WERI-Rb-1 (cell line): Measurements from ENCODE around the gene CCDC148.

Experiments
- DNase-seq: peaks from one replicate; pipeline ENCODE4 v3.0.0-alpha.2; 2020
- H3K27ac ChIP-seq: fragments of 250-450 bp; sonication (Bioruptor Pico); 2 replicates; pipeline ENCODE4 v1.5.1; 2020; ENCODE audit warnings: mild to moderate bottlenecking, moderate library complexity
- H3K27me3 ChIP-seq: fragments of 250-450 bp; sonication (Bioruptor Pico); 2 replicates; pipeline ENCODE4 v1.5.1; 2021; ENCODE audit warnings: mild to moderate bottlenecking, low read depth, moderate library complexity; ENCODE audit not compliant: insufficient read depth, severe bottlenecking
- H3K36me3 ChIP-seq: fragments of 250-450 bp; sonication (Bioruptor Pico); 2 replicates; pipeline ENCODE4 v1.5.1; 2020; ENCODE audit warnings: mild to moderate bottlenecking, moderate library complexity
- H3K4me3 ChIP-seq: 2 replicates; pipeline ENCODE4 v1.5.1; 2011; ENCODE audit warnings: low read depth, mild to moderate bottlenecking, control low read depth, low read length
- H3K9me3 ChIP-seq: fragments of 250-450 bp; sonication (Bioruptor Pico); 2 replicates; pipeline ENCODE4 v1.5.1; 2021; ENCODE audit warnings: mild to moderate bottlenecking, moderate library complexity; ENCODE audit not compliant: severe bottlenecking
- TF ChIP-seq, protein P1 (sequence below): IDR thresholded peaks from 2 replicates; pipeline ENCODE4 v1.5.1; 2011; ENCODE audit warnings: low read depth, mild to moderate bottlenecking, control low read depth, inconsistent platforms, low read length

CCDC148 gene

DNA sequence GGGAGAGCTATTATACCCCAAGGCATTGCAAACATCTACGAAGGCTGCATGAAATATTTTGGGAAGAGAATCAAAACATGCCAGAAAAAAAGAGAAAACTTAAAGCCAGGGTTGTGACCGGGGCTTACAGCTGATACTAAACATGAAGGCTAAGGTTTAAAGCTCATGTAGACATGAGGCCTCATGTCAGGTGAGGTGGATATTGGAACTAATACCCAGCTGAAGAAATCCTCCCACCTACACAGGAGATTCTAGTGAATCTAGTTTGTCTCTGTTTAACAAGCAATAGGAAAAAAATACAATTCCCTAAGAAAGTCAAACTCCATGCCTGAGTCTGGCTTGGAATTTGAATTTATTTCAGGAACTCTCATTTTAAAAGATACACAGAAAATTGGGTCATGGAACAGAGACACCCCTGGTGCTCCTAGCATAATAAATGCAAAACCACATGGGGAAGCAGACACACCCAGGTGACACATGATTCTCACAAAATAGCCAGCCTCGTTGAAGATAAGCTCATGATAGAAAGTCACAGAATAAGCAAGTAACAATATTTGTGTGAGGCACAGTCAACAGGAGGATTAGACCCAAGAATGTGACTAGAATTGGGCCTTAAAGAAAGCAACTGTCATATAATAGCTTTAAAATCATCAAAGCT, 312.7 kb downstream of the CCDC148 start:
- TF ChIP-seq, protein P1, sequence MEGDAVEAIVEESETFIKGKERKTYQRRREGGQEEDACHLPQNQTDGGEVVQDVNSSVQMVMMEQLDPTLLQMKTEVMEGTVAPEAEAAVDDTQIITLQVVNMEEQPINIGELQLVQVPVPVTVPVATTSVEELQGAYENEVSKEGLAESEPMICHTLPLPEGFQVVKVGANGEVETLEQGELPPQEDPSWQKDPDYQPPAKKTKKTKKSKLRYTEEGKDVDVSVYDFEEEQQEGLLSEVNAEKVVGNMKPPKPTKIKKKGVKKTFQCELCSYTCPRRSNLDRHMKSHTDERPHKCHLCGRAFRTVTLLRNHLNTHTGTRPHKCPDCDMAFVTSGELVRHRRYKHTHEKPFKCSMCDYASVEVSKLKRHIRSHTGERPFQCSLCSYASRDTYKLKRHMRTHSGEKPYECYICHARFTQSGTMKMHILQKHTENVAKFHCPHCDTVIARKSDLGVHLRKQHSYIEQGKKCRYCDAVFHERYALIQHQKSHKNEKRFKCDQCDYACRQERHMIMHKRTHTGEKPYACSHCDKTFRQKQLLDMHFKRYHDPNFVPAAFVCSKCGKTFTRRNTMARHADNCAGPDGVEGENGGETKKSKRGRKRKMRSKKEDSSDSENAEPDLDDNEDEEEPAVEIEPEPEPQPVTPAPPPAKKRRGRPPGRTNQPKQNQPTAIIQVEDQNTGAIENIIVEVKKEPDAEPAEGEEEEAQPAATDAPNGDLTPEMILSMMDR = no peak
- no peak for DNase-seq
- no peak overlapping the region for H3K4me3 ChIP-seq
- H3K27me3 ChIP-seq = no peaks in the 10 kb centered on the region
- H3K27ac ChIP-seq = no peak overlapping the region
- H3K36me3 ChIP-seq = no peaks in the 10 kb centered on the region
- no peaks in the 10 kb centered on the region for H3K9me3 ChIP-seq

DNA sequence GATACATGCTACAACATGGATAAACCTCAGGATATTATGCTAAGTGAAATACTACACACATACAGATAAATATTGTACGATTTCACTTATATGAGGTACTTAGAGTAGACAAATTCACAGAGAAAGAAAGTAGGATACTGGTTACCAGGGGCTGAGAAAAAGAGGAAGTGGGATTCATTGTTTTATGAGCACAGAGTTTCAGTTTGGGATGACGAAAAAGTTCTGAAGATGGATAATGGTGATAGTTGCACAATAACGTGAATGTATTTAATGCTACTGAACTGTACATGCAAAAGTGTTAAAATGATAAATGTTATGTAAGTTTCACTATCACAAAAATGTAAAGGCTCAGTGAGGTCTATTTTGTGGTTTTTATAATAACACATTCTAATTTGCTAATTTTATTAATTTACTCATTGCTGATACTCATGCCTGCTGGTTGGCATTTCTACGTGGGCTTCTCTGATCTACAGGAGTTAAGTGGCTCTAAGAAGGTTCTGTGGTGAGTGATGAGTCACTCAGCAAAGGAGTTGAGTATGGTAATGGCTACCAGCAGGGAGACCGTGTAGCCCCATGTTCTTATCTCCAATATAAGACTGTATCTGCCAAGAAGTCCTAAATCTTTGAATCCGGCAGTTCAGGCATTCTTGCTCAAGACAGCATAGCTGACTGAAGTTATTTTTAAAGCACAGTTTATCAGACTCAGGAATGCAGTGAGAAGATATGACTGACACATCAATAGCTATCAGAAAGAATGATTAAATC, 313.8 kb downstream of the CCDC148 start:
- Histone ChIP-seq H3K27me3 (no peaks in the 10 kb centered on the region), H3K4me3 (no peak overlapping the region), H3K9me3 (no peaks in the 10 kb centered on the region), H3K27ac (no peak overlapping the region), H3K36me3 (no peaks in the 10 kb centered on the region)
- TF ChIP-seq, protein P1 = no peak
- DNase-seq = no peak

DNA sequence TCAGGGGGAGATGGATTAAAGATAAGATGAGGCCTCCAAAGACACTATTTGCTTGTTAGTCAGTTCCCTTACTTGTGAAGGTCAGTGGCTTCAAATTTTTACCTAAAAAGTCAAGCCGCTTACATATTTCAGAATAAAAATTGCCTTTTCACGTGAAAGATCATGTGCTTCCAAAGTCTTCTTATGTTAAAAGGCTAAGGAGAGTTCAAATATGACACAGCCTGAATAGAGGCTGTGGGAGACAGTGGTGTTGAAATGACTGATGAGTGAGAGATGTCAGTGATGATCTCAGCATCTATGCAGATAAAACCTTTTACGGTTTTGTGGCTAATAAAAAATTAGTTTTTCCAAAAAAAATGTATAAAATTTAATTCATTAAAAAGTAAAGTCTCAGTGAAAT, 314.4 kb downstream of the CCDC148 start:
- Histone ChIP-seq H3K27ac (no peak overlapping the region), H3K4me3 (no peak overlapping the region), H3K36me3 (no peaks in the 10 kb centered on the region), H3K27me3 (no peaks in the 10 kb centered on the region), H3K9me3 (no peaks in the 10 kb centered on the region)
- TF ChIP-seq, protein P1 = no peak
- no peak for DNase-seq

DNA sequence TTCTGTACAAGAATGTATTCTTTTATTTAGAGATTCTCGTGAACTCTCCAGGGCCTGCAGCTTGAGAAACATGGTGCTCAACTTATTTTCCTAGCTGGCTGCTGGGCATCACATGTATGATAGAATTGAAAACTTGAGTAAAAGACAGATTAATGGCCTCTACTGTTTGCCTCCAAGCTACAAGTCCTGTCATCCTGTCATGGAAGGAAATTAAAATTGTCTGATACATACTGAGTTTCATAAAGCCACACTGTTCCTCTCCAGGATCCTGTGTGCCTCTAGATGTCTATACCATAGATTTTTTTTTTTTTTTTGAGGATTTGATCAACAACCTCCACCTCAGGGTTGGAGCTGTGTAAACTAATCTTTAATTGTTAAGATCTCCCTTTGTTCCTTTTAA, 316.4 kb downstream of the CCDC148 start:
- Histone ChIP-seq H3K27ac (no peak overlapping the region), H3K4me3 (no peak overlapping the region), H3K36me3 (no peaks in the 10 kb centered on the region), H3K9me3 (no peaks in the 10 kb centered on the region), H3K27me3 (no peaks in the 10 kb centered on the region)
- DNase-seq = no peak
- TF ChIP-seq, protein P1 = no peak

DNA sequence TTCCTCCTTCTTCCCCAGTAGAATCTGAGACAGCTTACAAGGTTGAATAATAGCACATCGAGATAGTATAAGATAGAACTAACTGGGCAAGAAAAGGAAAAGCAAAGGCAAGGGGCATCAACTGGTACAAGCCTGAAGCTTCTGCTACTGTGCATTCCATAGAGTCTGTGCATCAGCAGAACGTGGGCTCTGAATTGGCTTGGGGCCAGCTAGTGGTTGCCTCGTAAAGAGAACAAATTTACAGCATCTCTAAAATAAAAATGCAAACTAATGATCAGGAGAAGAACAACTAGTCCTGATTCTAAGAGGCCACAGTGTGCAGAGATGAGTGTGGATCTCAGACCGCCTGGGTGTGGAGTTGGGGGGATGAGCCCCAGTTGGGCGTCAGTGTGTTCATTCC, 318.3 kb downstream of the CCDC148 start:
- TF ChIP-seq, protein P1 = no peak
- no peak for DNase-seq
- Histone ChIP-seq H3K4me3 (no peak overlapping the region), H3K27ac (no peak overlapping the region), H3K27me3 (no peaks in the 10 kb centered on the region), H3K36me3 (no peaks in the 10 kb centered on the region), H3K9me3 (no peaks in the 10 kb centered on the region)

DNA sequence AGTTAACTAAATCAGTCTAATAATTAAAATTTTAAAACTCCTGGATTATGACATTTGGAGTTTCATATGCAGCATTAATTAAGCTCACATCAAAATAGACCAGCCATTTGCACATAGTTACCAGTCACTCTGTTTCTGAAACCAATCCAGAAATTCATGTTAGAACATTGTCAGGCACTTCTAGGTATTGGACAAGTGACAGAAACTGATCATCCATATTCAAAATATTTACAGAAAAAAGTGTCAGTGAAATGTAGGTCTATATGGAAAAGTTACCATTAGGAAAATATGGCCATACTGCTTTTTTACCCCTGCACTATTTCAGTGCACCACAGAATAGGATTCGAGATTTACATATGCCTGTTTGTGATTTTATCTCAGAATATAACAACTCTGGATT, 321.5 kb downstream of the CCDC148 start:
- DNase-seq = no peak
- Histone ChIP-seq H3K4me3 (no peak overlapping the region), H3K27ac (no peak overlapping the region), H3K27me3 (no peaks in the 10 kb centered on the region), H3K36me3 (no peaks in the 10 kb centered on the region), H3K9me3 (no peaks in the 10 kb centered on the region)
- TF ChIP-seq, protein P1 = no peak
